HEK293T (cell line): ENCODE results near the gene TWSG1.

Experiments
- FOXM1 ChIP-seq: fragments of 450-650 bp; IDR thresholded peaks from 2 replicates; pipeline ENCODE4 v1.6.1; 2017; ENCODE audit warnings: mild to moderate bottlenecking, borderline replicate concordance
- SP1 ChIP-seq: fragments of 450-650 bp; IDR thresholded peaks from 2 replicates; pipeline ENCODE4 v1.6.1; 2017
- SUZ12 ChIP-seq: fragments of 450-650 bp; IDR thresholded peaks from 2 replicates; pipeline ENCODE4 v1.6.1; 2016; ENCODE audit warnings: mild to moderate bottlenecking
- TARDBP ChIP-seq: fragments of 450-650 bp; IDR thresholded peaks from 2 replicates; pipeline ENCODE4 v1.6.1; 2016
- TF ChIP-seq, protein P1 (sequence below): fragments of 450-650 bp; IDR thresholded peaks from 2 replicates; pipeline ENCODE4 v1.6.1; 2016

DNA sequence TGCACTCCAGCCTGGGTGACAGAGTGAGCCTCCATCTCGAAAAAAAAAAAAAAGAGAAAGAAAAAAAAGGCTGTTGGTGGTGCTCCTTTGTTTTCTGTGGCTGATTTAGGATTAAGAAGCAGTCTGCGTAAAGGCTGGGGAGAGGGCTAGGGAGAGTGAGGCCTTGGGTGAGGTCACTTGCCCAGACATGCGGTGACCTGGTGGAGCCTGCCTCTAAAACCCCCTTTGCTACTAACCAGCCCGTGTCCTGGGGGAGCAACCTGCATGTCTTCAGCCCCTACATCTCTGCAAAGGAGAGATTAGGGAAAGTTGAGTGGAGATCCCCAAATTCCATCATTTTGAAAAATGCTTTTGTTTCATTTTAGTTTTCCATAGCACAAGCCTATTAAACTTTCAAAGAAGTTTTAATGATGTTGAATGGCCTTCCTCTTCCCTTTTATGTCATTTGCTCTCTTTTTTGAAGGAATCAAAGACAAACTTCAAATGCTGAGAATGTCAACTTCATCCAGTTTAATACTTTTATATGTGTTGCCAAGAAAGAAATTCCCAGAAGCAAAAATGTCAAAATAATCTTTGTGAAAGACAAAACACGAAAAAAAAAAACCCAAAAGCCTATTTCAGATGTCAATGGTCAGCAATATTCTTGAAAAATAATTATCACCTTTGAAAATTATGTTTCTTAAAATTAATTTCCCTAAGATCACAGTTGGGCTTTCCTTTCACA lies 101.8 kb downstream of the TWSG1 start:
- TF ChIP-seq FOXM1, result no peak
- TF ChIP-seq, protein P1, sequence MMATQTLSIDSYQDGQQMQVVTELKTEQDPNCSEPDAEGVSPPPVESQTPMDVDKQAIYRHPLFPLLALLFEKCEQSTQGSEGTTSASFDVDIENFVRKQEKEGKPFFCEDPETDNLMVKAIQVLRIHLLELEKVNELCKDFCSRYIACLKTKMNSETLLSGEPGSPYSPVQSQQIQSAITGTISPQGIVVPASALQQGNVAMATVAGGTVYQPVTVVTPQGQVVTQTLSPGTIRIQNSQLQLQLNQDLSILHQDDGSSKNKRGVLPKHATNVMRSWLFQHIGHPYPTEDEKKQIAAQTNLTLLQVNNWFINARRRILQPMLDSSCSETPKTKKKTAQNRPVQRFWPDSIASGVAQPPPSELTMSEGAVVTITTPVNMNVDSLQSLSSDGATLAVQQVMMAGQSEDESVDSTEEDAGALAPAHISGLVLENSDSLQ, result no peak
- TF ChIP-seq TARDBP, result no peak
- TF ChIP-seq SUZ12, result no peak
- no peak for TF ChIP-seq SP1
